ENCODE measurements around the gene LRP1B.

Gene LRP1B

DNA sequence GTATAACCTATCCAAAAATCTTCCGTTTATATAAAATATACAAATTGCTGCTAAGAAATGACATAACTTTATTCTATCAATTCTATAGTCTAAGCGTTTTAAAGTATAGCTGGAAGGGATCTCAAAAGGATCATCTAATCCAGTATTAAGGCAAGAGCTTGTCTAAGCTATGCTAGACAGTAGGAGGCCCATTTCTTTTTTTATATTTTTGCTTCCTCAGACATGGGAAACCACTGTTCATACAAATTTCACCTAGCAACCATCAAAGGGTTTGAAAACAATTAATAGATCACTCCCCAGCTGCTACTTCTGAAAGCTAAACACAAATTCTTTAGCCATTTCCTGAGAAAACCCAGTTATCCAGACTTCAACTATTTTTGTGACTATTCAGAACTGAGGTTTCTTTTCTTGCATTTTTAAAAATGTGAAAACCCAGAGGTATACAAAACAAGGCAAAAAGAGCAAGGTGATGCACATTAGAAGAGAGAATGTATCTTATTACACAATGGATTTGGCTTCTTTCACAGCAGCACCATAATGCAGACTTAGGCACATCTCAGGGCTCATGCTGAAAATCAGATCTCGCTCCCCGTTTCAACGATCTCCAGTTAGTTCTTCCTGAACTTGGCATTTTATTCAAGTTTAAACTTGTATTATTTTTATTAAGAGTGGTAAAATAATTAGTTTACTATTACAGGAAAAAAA is 274.4 kb downstream of the LRP1B start:
- Histone ChIP-seq H3K27ac (ENCODE audit: low read depth, low read length) (no peak overlapping the region), H3F3A (ENCODE audit: control insufficient read depth, insufficient read depth) (no peaks in the 10 kb centered on the region), H3K4me1 (ENCODE audit: control insufficient read depth, low read length) (no peaks in the 10 kb centered on the region), H3K9me3 (ENCODE audit: control insufficient read depth, insufficient read depth, low read length) (no peaks in the 10 kb centered on the region), H3K4me3 (ENCODE audit: low read length) (no peak overlapping the region), H3K36me3 (ENCODE audit: control insufficient read depth, low read length) (no peaks in the 10 kb centered on the region), H3K27me3 (ENCODE audit: control insufficient read depth, low read length) (no peaks in the 10 kb centered on the region), H3K4me2 (ENCODE audit: low read length) (no peak overlapping the region), H3K79me2 (ENCODE audit: control insufficient read depth, low read length) (no peaks in the 10 kb centered on the region), H4K20me1 (ENCODE audit: control insufficient read depth, insufficient read depth, low read depth, low read length) (no peaks in the 10 kb centered on the region), H3K9me2 (replicated peaks; ENCODE audit: control insufficient read depth, low read length) (no peaks in the 10 kb centered on the region)
- no peak for TF ChIP-seq EZH2phosphoT487 (IDR thresholded peaks at IDR 0.05; ENCODE audit: borderline replicate concordance, low read length)
- TF ChIP-seq, protein P1, sequence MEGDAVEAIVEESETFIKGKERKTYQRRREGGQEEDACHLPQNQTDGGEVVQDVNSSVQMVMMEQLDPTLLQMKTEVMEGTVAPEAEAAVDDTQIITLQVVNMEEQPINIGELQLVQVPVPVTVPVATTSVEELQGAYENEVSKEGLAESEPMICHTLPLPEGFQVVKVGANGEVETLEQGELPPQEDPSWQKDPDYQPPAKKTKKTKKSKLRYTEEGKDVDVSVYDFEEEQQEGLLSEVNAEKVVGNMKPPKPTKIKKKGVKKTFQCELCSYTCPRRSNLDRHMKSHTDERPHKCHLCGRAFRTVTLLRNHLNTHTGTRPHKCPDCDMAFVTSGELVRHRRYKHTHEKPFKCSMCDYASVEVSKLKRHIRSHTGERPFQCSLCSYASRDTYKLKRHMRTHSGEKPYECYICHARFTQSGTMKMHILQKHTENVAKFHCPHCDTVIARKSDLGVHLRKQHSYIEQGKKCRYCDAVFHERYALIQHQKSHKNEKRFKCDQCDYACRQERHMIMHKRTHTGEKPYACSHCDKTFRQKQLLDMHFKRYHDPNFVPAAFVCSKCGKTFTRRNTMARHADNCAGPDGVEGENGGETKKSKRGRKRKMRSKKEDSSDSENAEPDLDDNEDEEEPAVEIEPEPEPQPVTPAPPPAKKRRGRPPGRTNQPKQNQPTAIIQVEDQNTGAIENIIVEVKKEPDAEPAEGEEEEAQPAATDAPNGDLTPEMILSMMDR (IDR thresholded peaks at IDR 0.05; ENCODE audit: low read depth, low read length, poor library complexity, severe bottlenecking), result no peak

DNA sequence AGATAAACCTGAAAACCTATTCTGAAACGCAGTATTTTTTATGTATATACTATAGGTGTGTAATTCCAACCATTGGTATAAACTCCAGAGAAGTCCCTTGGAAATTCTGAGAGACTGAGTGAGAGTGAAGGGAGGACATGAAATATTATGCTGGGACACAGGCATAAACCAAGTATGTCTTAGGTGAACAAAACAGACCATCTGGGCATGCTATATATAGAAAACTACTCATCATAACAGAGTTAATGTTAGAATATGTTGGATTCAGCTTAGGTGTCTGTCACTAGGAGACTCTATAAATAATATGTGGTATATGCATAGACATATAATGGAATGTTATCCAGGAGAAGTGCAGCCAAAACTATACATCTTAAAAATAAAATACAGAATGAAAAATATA is 282.6 kb downstream of the LRP1B start:
- TF ChIP-seq, protein P1 (IDR thresholded peaks at IDR 0.05; ENCODE audit: low read depth, low read length, poor library complexity, severe bottlenecking), result no peak
- no peak for TF ChIP-seq EZH2phosphoT487 (IDR thresholded peaks at IDR 0.05; ENCODE audit: borderline replicate concordance, low read length)
- Histone ChIP-seq H3F3A (ENCODE audit: control insufficient read depth, insufficient read depth) (no peaks in the 10 kb centered on the region), H3K4me1 (ENCODE audit: control insufficient read depth, low read length) (no peaks in the 10 kb centered on the region), H3K27me3 (ENCODE audit: control insufficient read depth, low read length) (no peaks in the 10 kb centered on the region), H3K79me2 (ENCODE audit: control insufficient read depth, low read length) (no peaks in the 10 kb centered on the region), H3K36me3 (ENCODE audit: control insufficient read depth, low read length) (no peaks in the 10 kb centered on the region), H3K27ac (ENCODE audit: low read depth, low read length) (no peak overlapping the region), H3K9me2 (replicated peaks; ENCODE audit: control insufficient read depth, low read length) (no peaks in the 10 kb centered on the region), H3K4me3 (ENCODE audit: low read length) (no peak overlapping the region), H3K4me2 (ENCODE audit: low read length) (no peak overlapping the region), H4K20me1 (ENCODE audit: control insufficient read depth, insufficient read depth, low read depth, low read length) (no peaks in the 10 kb centered on the region), H3K9me3 (ENCODE audit: control insufficient read depth, insufficient read depth, low read length) (no peaks in the 10 kb centered on the region)

DNA sequence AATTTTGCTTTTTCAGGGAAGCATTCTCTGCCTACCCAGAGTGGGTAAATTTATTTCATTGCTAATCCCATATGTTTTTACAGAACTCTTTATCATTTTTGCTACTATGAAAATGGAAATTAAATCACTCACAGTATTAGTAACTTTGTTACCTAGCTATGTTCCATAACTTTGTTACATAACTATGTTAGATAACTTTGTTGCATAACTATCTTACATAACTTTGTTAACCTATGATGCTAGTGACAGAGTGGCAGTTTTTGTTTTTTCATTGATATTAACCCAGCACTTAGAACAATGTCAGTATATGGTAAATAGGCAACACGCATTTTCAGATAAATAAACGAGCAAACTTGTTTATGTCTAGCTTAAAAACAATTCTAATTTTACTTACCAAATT is 286.6 kb downstream of the LRP1B start:
- TF ChIP-seq, protein P1 (IDR thresholded peaks at IDR 0.05; ENCODE audit: low read depth, low read length, poor library complexity, severe bottlenecking), result no peak
- TF ChIP-seq EZH2phosphoT487 (IDR thresholded peaks at IDR 0.05; ENCODE audit: borderline replicate concordance, low read length), result no peak
- Histone ChIP-seq H3K4me1 (ENCODE audit: control insufficient read depth, low read length) (no peaks in the 10 kb centered on the region), H3K79me2 (ENCODE audit: control insufficient read depth, low read length) (no peaks in the 10 kb centered on the region), H3F3A (ENCODE audit: control insufficient read depth, insufficient read depth) (no peaks in the 10 kb centered on the region), H3K9me3 (ENCODE audit: control insufficient read depth, insufficient read depth, low read length) (no peaks in the 10 kb centered on the region), H3K4me3 (ENCODE audit: low read length) (no peak overlapping the region), H3K9me2 (replicated peaks; ENCODE audit: control insufficient read depth, low read length) (no peaks in the 10 kb centered on the region), H3K27ac (ENCODE audit: low read depth, low read length) (no peak overlapping the region), H3K4me2 (ENCODE audit: low read length) (no peak overlapping the region), H4K20me1 (ENCODE audit: control insufficient read depth, insufficient read depth, low read depth, low read length) (no peaks in the 10 kb centered on the region), H3K27me3 (ENCODE audit: control insufficient read depth, low read length) (no peaks in the 10 kb centered on the region), H3K36me3 (ENCODE audit: control insufficient read depth, low read length) (no peaks in the 10 kb centered on the region)
